ENCODE data around the gene LRRN2.

- TF ChIP-seq, protein P1, sequence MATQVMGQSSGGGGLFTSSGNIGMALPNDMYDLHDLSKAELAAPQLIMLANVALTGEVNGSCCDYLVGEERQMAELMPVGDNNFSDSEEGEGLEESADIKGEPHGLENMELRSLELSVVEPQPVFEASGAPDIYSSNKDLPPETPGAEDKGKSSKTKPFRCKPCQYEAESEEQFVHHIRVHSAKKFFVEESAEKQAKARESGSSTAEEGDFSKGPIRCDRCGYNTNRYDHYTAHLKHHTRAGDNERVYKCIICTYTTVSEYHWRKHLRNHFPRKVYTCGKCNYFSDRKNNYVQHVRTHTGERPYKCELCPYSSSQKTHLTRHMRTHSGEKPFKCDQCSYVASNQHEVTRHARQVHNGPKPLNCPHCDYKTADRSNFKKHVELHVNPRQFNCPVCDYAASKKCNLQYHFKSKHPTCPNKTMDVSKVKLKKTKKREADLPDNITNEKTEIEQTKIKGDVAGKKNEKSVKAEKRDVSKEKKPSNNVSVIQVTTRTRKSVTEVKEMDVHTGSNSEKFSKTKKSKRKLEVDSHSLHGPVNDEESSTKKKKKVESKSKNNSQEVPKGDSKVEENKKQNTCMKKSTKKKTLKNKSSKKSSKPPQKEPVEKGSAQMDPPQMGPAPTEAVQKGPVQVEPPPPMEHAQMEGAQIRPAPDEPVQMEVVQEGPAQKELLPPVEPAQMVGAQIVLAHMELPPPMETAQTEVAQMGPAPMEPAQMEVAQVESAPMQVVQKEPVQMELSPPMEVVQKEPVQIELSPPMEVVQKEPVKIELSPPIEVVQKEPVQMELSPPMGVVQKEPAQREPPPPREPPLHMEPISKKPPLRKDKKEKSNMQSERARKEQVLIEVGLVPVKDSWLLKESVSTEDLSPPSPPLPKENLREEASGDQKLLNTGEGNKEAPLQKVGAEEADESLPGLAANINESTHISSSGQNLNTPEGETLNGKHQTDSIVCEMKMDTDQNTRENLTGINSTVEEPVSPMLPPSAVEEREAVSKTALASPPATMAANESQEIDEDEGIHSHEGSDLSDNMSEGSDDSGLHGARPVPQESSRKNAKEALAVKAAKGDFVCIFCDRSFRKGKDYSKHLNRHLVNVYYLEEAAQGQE (IDR thresholded peaks at IDR 0.05; ENCODE audit: insufficient read depth in 1 of 2, low read depth in 2 of 2, low read length in 2 of 2) = no peak
- TF ChIP-seq TAF1 (IDR thresholded peaks at IDR 0.05; ENCODE audit: borderline replicate concordance, insufficient read depth, low read length) (no peak), POLR2AphosphoS5 (IDR thresholded peaks at IDR 0.05; ENCODE audit: low read depth, low read length) (no peak), SIN3A (IDR thresholded peaks at IDR 0.05; ENCODE audit: borderline replicate concordance, insufficient read depth, low read length) (no peak), FOXP2 (optimal IDR thresholded peaks at IDR 0.05; ENCODE audit: borderline replicate concordance, extremely low read depth, extremely low read length, insufficient read depth) (no peak)
Measured at GRCh38 chr1:204701229-204701628, 15.7 kb upstream of the LRRN2 start.

Data from PFSK-1 (cell line).